Measurements from ENCODE around the gene HAND1. TPM values are rescaled to one million over a fixed set of nuclear protein-coding genes. Genes with fewer than 3 reads are reported as not detected.

The HAND1 gene
- total and polyA plus RNA-seq, 8 donors: 0.08 to 0.09 TPM; not detected in 6

DNA sequence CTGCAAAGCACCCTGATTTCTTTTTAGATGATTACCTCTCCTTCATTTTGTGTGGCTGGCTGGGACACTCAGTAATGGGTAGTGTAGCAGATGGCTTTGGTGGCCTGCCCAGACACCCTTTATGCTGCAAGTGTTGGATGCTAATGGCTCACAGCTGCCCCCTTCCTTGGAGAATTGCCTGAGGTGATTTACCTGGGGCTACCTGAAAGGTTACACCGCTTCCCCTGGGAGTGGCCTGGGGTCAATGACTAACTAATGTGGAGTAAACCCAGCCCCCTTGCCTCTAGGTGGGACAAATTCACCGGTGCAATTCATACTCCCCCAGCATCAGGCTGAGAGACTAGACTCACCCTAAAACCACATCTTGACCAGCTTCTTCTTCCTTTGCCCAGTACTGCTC lies 23.5 kb upstream of the HAND1 start:
- FAIRE-seq (no peak), ATAC-seq (no peak), DNase-seq (no peak)
- no peak overlapping the region for H3K4me3 ChIP-seq
- H3K27ac ChIP-seq: no peak overlapping the region
- peaks cover 0 to 4% (median 0%) of the 10 kb centered on the region in 4 donors for H3K27me3 ChIP-seq
- no peaks in the 10 kb centered on the region for H3K9me3 ChIP-seq
- intact Hi-C loops (cut with DNase I): no loop called here
- WGBS, 2 donors: 51 to 60% methylated on average over 2 of the region's 2 CpGs
- TF ChIP-seq, protein P1, sequence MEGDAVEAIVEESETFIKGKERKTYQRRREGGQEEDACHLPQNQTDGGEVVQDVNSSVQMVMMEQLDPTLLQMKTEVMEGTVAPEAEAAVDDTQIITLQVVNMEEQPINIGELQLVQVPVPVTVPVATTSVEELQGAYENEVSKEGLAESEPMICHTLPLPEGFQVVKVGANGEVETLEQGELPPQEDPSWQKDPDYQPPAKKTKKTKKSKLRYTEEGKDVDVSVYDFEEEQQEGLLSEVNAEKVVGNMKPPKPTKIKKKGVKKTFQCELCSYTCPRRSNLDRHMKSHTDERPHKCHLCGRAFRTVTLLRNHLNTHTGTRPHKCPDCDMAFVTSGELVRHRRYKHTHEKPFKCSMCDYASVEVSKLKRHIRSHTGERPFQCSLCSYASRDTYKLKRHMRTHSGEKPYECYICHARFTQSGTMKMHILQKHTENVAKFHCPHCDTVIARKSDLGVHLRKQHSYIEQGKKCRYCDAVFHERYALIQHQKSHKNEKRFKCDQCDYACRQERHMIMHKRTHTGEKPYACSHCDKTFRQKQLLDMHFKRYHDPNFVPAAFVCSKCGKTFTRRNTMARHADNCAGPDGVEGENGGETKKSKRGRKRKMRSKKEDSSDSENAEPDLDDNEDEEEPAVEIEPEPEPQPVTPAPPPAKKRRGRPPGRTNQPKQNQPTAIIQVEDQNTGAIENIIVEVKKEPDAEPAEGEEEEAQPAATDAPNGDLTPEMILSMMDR (IDR thresholded peaks at IDR 0.05): no peak
- H3K36me3 ChIP-seq: no peaks in the 10 kb centered on the region
- no peaks in the 10 kb centered on the region for H3K4me1 ChIP-seq

DNA sequence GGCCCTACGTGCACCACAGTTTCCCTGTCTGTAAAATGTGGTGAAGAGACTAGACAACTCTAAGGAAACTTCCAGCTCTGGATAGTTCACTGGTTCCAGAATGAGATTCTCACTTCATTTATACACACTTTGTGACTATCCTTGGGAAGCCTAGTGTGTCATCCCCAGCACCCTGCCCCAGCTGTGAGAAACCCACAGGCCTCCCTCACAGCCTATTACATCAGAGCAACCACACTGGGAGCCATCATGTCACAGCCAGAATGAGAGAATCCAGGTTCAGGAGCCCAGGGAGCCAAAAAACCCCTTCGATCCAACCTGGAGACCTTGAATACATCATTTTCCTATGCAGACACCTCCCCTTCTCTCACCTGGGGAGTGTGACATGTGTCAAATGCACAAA lies 21.0 kb upstream of the HAND1 start:
- ATAC-seq (no peak), DNase-seq (no peak), FAIRE-seq (no peak)
- no peaks in the 10 kb centered on the region for H3K36me3 ChIP-seq
- H3K4me3 ChIP-seq: no peak overlapping the region
- intact Hi-C loops (cut with DNase I): no loop called here
- WGBS, 2 donors: 86 to 87% methylated on average over 2 of the region's 2 CpGs
- H3K27ac ChIP-seq: no peak overlapping the region
- peaks cover 0 to 15% (median 0%) of the 10 kb centered on the region in 4 donors for H3K27me3 ChIP-seq
- H3K9me3 ChIP-seq: no peaks in the 10 kb centered on the region
- TF ChIP-seq, protein P1 (IDR thresholded peaks at IDR 0.05): no peak
- H3K4me1 ChIP-seq: no peaks in the 10 kb centered on the region

DNA sequence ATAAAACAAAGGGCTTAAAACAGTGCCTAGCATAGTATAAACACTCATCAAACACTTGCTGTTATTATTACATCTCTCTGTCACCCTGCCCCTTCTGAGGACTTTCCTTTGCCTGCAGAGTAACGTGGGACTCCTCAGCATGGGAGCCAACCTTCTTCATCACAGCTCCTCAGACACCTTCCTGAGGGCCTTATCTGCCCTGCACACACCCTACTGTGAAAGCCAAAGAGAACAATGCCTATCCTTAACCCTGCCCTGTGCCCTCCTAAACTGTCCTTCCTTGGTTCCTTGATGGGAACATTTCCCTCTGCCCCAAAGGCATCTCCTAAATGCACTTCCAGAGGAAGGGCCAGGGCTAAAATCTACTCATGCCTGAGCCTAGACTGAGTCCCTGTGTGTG lies 20.6 kb upstream of the HAND1 start:
- Histone ChIP-seq H3K27ac (no peak overlapping the region), H3K4me3 (no peak overlapping the region), H3K27me3 (peaks cover 0 to 17% (median under 1%) of the 10 kb centered on the region in 4 donors), H3K4me1 (no peaks in the 10 kb centered on the region), H3K9me3 (no peaks in the 10 kb centered on the region), H3K36me3 (no peaks in the 10 kb centered on the region)
- intact Hi-C loops (cut with DNase I): no loop called here
- ATAC-seq (no peak), FAIRE-seq (no peak), DNase-seq (no peak)
- TF ChIP-seq, protein P1 (IDR thresholded peaks at IDR 0.05): no peak
- 76 to 84% methylated on average over 1 of the region's 1 CpG for WGBS, 2 donors

DNA sequence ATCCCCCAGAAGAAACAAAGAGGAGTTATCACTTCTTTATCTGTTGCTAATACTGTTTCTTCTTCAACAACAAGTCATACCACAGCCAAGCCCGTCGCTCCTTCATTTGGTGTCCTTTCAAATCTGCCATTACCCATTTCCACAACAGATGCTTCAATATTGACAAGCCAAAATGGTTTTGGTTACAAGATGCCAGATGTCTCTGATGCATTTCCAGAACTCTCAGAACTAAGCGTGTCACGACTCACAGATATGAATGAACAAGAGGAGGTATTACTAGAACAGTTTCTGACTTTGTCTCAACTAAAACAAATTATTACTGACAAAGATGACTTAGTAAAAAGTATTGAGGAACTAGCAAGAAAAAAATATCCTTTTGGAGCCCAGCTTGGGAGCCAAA lies 16.0 kb upstream of the HAND1 start:
- no peaks in the 10 kb centered on the region for H3K9me3 ChIP-seq
- H3K4me1 ChIP-seq: no peaks in the 10 kb centered on the region
- TF ChIP-seq, protein P1 (IDR thresholded peaks at IDR 0.05): no peak
- intact Hi-C loops (cut with DNase I): no loop called here
- H3K4me3 ChIP-seq: no peak overlapping the region
- H3K36me3 ChIP-seq: no peaks in the 10 kb centered on the region
- no peak overlapping the region for H3K27ac ChIP-seq
- ATAC-seq (no peak), DNase-seq (no peak), FAIRE-seq (no peak)
- WGBS, 2 donors: 70 to 82% methylated on average over 4 of the region's 4 CpGs
- H3K27me3 ChIP-seq: peaks cover 0 to 26% (median 3%) of the 10 kb centered on the region in 4 donors

DNA sequence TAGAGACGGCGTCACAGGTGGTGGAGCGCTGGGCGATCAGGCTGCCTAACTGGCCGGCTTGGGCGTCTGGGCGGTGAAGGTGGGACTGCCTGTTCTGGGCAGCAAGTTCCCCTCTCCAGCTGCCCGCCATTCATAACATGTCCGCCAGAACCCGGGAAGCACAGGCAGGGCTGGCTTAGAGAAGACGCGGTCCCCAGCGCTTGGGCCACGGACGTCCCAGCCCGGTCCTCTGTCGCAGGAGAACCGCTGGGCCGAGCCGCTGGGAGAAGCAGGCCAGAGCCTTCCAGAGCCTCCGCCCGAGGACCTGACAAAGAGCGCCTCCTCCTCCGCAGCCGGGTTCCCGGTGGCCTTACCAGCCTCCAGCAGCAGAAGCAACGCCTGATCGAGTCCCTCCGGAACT lies 15.2 kb upstream of the HAND1 start:
- WGBS, 2 donors: 33 to 48% methylated on average over 29 of the region's 29 CpGs
- H3K36me3 ChIP-seq: no peaks in the 10 kb centered on the region
- intact Hi-C loops (cut with DNase I): no loop called here
- peaks cover 0 to 33% (median 5%) of the 10 kb centered on the region in 4 donors for H3K27me3 ChIP-seq
- FAIRE-seq (no peak), DNase-seq (no peak), ATAC-seq (no peak)
- no peaks in the 10 kb centered on the region for H3K9me3 ChIP-seq
- TF ChIP-seq, protein P1 (IDR thresholded peaks at IDR 0.05): no peak
- H3K27ac ChIP-seq: no peak overlapping the region
- H3K4me3 ChIP-seq: no peak overlapping the region
- no peaks in the 10 kb centered on the region for H3K4me1 ChIP-seq

All from pancreas (tissue), 10 donors.